Epithelial cell of umbilical artery (primary cell): Measurements from ENCODE around the gene EPPIN. TPM values are rescaled to one million over a fixed set of nuclear protein-coding genes. Genes with fewer than 3 reads are reported as not detected.

Experiments
- total RNA-seq: library from RNA; depleted of rRNA; stranded (reverse); fragments of >200 nt; gene quantifications from 2 replicates; pipeline ENCODE4 v1.2.3, GENCODE V29; 2014

EPPIN gene
- not detected in 2 replicates for total RNA-seq

GRCh38 chr20:45547206-45547770 lies at the start of gene EPPIN:
EPPIN (minus strand) TSS chr20:45547401; CDS start chr20:45547357, 44 bp downstream.

GRCh38 chr20:45579184-45579583 lies 32.0 kb upstream of the EPPIN start, which contains the start of gene WFDC8:
WFDC8 (minus strand) TSS chr20:45579284; CDS start chr20:45579247, 37 bp downstream.

GRCh38 chr20:45539382-45539781 lies 7.8 kb downstream of the EPPIN start, which contains the start of gene WFDC6:
WFDC6 (minus strand) TSS chr20:45539482; CDS start chr20:45539407, 75 bp downstream.

GRCh38 chr20:45515147-45515913 lies 31.9 kb downstream of the EPPIN start, which contains the start of gene SPINT3:
SPINT3 (minus strand) TSS chr20:45515622; CDS start chr20:45515608, 14 bp downstream.

Other genes starting within 250 kb of the EPPIN start
- not detected in 2 replicates for gene RBPJL, start 240.6 kb downstream of the EPPIN start, total RNA-seq
- gene MATN4, start 239.1 kb downstream of the EPPIN start, total RNA-seq = not detected in 2 replicates
- gene SDC4, start 199.0 kb downstream of the EPPIN start, total RNA-seq = 23.4 and 38.3 TPM in 2 replicates
- 14.3 and 16.6 TPM in 2 replicates for gene SYS1, start 184.2 kb downstream of the EPPIN start, total RNA-seq
- gene TP53TG5, start 169.1 kb downstream of the EPPIN start, total RNA-seq = not detected in 2 replicates
- gene DBNDD2, start 139.1 kb downstream of the EPPIN start, total RNA-seq = 11.4 and 12.6 TPM in 2 replicates
- 12.8 and 18.8 TPM in 2 replicates for gene PIGT, start 131.3 kb downstream of the EPPIN start, total RNA-seq
- gene WFDC2, start 77.6 kb downstream of the EPPIN start, total RNA-seq = not detected in 2 replicates
- gene SPINT3, start 31.8 kb downstream of the EPPIN start, total RNA-seq = not detected in 2 replicates
- not detected in 2 replicates for gene WFDC6, start 7.9 kb downstream of the EPPIN start, total RNA-seq
- not detected in 2 replicates for gene WFDC8, start 31.9 kb upstream of the EPPIN start, total RNA-seq
- gene WFDC10A, start 82.3 kb upstream of the EPPIN start, total RNA-seq = not detected in 2 replicates
- gene WFDC9, start 83.9 kb upstream of the EPPIN start, total RNA-seq = not detected in 2 replicates
- not detected in 2 replicates for gene WFDC11, start 122.8 kb upstream of the EPPIN start, total RNA-seq
- not detected in 2 replicates for gene WFDC13, start 154.6 kb upstream of the EPPIN start, total RNA-seq
- not detected in 2 replicates for gene WFDC10B, start 157.6 kb upstream of the EPPIN start, total RNA-seq
- not detected in 2 replicates for gene SPINT4, start 174.9 kb upstream of the EPPIN start, total RNA-seq
- gene WFDC3, start 244.5 kb upstream of the EPPIN start, total RNA-seq = 0.65 TPM in 1 of 2 replicates, not detected in the other
- 17.2 and 19.8 TPM in 2 replicates for gene DNTTIP1, start 244.6 kb upstream of the EPPIN start, total RNA-seq